Measurements from ENCODE around the gene NPC1L1.
A peak's percentile ranks its signal among the peaks of the same experiment; 100 is the strongest.
"Not testable (repeated sequence)": the region's sequence is repeated elsewhere in the genome, so short reads cannot be mapped to it uniquely, and the experiment has no call there.

NPC1L1 gene

GRCh38 chr7:44506592-44507288 is 34.4 kb downstream of the NPC1L1 start:
- DNase-seq (ENCODE audit: low spot score) = not testable (repeated sequence)

GRCh38 chr7:44505595-44505994 is 35.5 kb downstream of the NPC1L1 start:
- DNase-seq (ENCODE audit: low spot score) = no peak

- DNase-seq (ENCODE audit: low spot score) = no peak
Observed at GRCh38 chr7:44498230-44498954, 42.7 kb downstream of the NPC1L1 start.

- no peak for DNase-seq (ENCODE audit: low spot score)
Observed at GRCh38 chr7:44497155-44498027, 43.7 kb downstream of the NPC1L1 start.

- DNase-seq (ENCODE audit: low spot score) = no peak
Observed at GRCh38 chr7:44496385-44496784, 44.7 kb downstream of the NPC1L1 start.

GRCh38 chr7:44494960-44495359 is 46.2 kb downstream of the NPC1L1 start:
- DNase-seq (ENCODE audit: low spot score) = no peak

- DNase-seq (ENCODE audit: low spot score) = no peak
Observed at GRCh38 chr7:44491229-44491628, 49.9 kb downstream of the NPC1L1 start.

- DNase-seq (ENCODE audit: low spot score) = peak; percentile 90
Observed at GRCh38 chr7:44490351-44491200, 50.6 kb downstream of the NPC1L1 start, which contains the start of gene NUDCD3. TSS of gene NUDCD3 (minus strand) at chr7:44490658. CDS start at chr7:44490600, 58 bp downstream.

GRCh38 chr7:44489955-44490350 is 51.2 kb downstream of the NPC1L1 start:
- peak; percentile 33 for DNase-seq (ENCODE audit: low spot score)

GRCh38 chr7:44488955-44489354 is 52.2 kb downstream of the NPC1L1 start:
- no peak for DNase-seq (ENCODE audit: low spot score)

GRCh38 chr7:44486693-44487092 is 54.4 kb downstream of the NPC1L1 start:
- peak; percentile 33 for DNase-seq (ENCODE audit: low spot score)

GRCh38 chr7:44486001-44486400 is 55.1 kb downstream of the NPC1L1 start:
- no peak for DNase-seq (ENCODE audit: low spot score)

- no peak for DNase-seq (ENCODE audit: low spot score)
Observed at GRCh38 chr7:44484482-44485313, 56.4 kb downstream of the NPC1L1 start.

GRCh38 chr7:44482502-44483485 is 58.3 kb downstream of the NPC1L1 start:
- no peak for DNase-seq (ENCODE audit: low spot score)

- no peak for DNase-seq (ENCODE audit: low spot score)
Observed at GRCh38 chr7:44477938-44478337, 63.2 kb downstream of the NPC1L1 start.

- DNase-seq (ENCODE audit: low spot score) = peak; percentile 80
Observed at GRCh38 chr7:44477063-44477830, 63.9 kb downstream of the NPC1L1 start.

- DNase-seq (ENCODE audit: low spot score) = no peak
Observed at GRCh38 chr7:44476313-44476712, 64.8 kb downstream of the NPC1L1 start.

- DNase-seq (ENCODE audit: low spot score) = no peak
Observed at GRCh38 chr7:44473295-44473694, 67.8 kb downstream of the NPC1L1 start.

- DNase-seq (ENCODE audit: low spot score) = no peak
Observed at GRCh38 chr7:44472843-44473242, 68.3 kb downstream of the NPC1L1 start.

Measured in AG08396 (cell line).